RWPE2 (cell line): ENCODE data around the gene COL21A1.

Experiments used
- ATAC-seq: fragments of 200-7000 bp; cut with Tn5 transposase; 3 replicates; pipeline ENCODE4 v1.9.1; 2021; ENCODE audit warnings: low read depth
- DNase-seq: peaks from one replicate; pipeline ENCODE4 v3.0.0-alpha.2; 2020; ENCODE audit warnings: low spot score
- H3K27ac ChIP-seq: fragments of 450-650 bp; 2 replicates; pipeline ENCODE4 v1.5.1; 2017; ENCODE audit warnings: mild to moderate bottlenecking; ENCODE audit not compliant: poor library complexity, severe bottlenecking
- H3K27me3 ChIP-seq: fragments of 250-450 bp; sonication (Bioruptor Pico); 2 replicates; pipeline ENCODE4 v1.5.1; 2021; ENCODE audit warnings: mild to moderate bottlenecking, moderate library complexity; ENCODE audit not compliant: insufficient read depth, poor library complexity, severe bottlenecking
- H3K36me3 ChIP-seq: fragments of 250-450 bp; sonication (Bioruptor Pico); 2 replicates; pipeline ENCODE4 v1.5.1; 2020; ENCODE audit warnings: low read depth, mild to moderate bottlenecking, moderate library complexity
- H3K4me1 ChIP-seq: fragments of 250-450 bp; sonication (Bioruptor Pico); 2 replicates; pipeline ENCODE4 v1.5.1; 2021; ENCODE audit warnings: mild to moderate bottlenecking, moderate library complexity; ENCODE audit not compliant: insufficient read depth, poor library complexity, severe bottlenecking
- H3K4me3 ChIP-seq: fragments of 250-450 bp; sonication (Bioruptor Pico); 2 replicates; pipeline ENCODE4 v1.5.1; 2021; ENCODE audit warnings: mild to moderate bottlenecking, moderate library complexity; ENCODE audit not compliant: severe bottlenecking
- H3K9me3 ChIP-seq: fragments of 250-450 bp; sonication (Bioruptor Pico); 2 replicates; pipeline ENCODE4 v1.5.1; 2021; ENCODE audit warnings: mild to moderate bottlenecking, moderate library complexity; ENCODE audit not compliant: severe bottlenecking
- CTCF ChIP-seq: fragments of 450-650 bp; IDR thresholded peaks from one replicate; pipeline ENCODE4 v1.5.1; 2017; ENCODE audit warnings: mild to moderate bottlenecking, moderate library complexity; ENCODE audit not compliant: poor library complexity, severe bottlenecking

COL21A1 gene

DNA sequence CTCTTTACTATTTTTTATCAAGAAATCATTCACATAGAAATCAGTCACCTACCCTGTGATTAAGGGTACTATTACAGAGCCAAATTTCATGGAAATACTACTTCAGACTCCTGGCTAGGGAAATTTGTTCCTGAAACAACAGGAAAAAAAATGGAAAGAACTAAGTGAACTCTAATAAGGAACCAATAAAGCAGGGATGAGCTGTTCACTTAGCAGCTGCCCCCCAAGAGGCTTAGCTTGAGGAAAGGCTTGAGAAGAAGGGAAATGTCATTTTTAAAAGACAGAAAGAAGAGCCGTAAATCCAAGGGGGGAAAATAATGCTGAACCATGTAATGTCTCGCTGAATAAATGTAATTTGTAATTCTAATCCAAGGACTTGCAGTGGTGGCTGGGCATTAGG lies 88.8 kb downstream of the COL21A1 start:
- ATAC-seq: no peak
- Histone ChIP-seq H3K4me3 (no peak overlapping the region), H3K36me3 (no peaks in the 10 kb centered on the region), H3K4me1 (no peaks in the 10 kb centered on the region), H3K27me3 (no peaks in the 10 kb centered on the region), H3K27ac (no peak overlapping the region), H3K9me3 (peaks cover 5% of the 10 kb centered on the region)
- TF ChIP-seq CTCF: no peak
- no peak for DNase-seq

DNA sequence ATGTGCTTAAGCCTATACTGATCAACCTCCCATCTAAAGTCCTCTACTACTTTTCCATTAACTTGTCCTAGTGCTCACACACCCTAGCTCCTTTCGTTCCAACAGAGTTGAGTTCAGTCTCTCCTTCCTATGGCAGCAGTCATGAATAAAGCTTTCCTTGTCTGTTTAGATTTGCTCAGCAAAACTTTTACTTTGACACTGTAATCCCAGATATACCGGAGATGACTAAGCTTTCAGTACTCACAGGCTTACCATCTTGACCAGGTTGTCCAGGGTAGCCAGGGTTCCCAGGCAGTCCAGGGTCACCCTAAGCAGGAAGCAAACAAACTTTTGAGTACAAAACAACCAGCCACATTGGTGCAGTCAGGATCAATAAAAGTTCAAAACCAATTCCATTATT lies 90.7 kb downstream of the COL21A1 start:
- no peaks in the 10 kb centered on the region for H3K27me3 ChIP-seq
- TF ChIP-seq CTCF: no peak
- DNase-seq (no peak), ATAC-seq (no peak)
- no peak overlapping the region for H3K27ac ChIP-seq
- no peak overlapping the region for H3K4me3 ChIP-seq
- peaks cover 5% of the 10 kb centered on the region for H3K9me3 ChIP-seq
- H3K4me1 ChIP-seq: no peaks in the 10 kb centered on the region
- H3K36me3 ChIP-seq: no peaks in the 10 kb centered on the region

- Histone ChIP-seq H3K4me3 (no peak overlapping the region), H3K4me1 (no peaks in the 10 kb centered on the region), H3K27me3 (no peaks in the 10 kb centered on the region), H3K9me3 (peaks cover 5% of the 10 kb centered on the region), H3K27ac (no peak overlapping the region), H3K36me3 (no peaks in the 10 kb centered on the region)
- DNase-seq (no peak), ATAC-seq (no peak)
- no peak for TF ChIP-seq CTCF
Measured at GRCh38 chr6:56155634-56156141, 91.7 kb downstream of the COL21A1 start.

- no peak overlapping the region for H3K4me3 ChIP-seq
- peaks cover 5% of the 10 kb centered on the region for H3K9me3 ChIP-seq
- ATAC-seq (no peak), DNase-seq (no peak)
- no peaks in the 10 kb centered on the region for H3K4me1 ChIP-seq
- no peaks in the 10 kb centered on the region for H3K36me3 ChIP-seq
- H3K27me3 ChIP-seq: no peaks in the 10 kb centered on the region
- no peak overlapping the region for H3K27ac ChIP-seq
- no peak for TF ChIP-seq CTCF
Measured at GRCh38 chr6:56154076-56154475, 93.3 kb downstream of the COL21A1 start.

DNA sequence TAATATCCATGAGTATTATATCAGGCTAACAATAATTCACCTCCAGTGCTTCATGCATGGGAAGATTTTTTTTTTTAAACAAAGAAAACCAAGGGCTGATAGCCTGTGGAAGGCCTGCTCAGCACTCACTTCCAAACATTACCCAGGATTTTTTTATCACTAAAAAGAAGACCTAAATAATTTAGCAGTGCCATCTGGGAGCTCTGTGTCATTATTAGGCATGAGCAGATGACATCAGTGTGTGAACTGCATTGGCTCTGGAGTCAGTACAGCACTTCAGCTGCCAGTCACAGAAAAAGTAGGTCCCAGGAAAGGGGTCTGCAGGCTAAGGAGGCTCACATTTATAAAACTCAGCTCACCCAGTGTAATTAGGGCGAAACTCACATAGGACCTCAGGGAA lies 94.8 kb downstream of the COL21A1 start:
- Histone ChIP-seq H3K4me3 (no peak overlapping the region), H3K4me1 (no peaks in the 10 kb centered on the region), H3K36me3 (no peaks in the 10 kb centered on the region), H3K9me3 (peaks cover 5% of the 10 kb centered on the region), H3K27ac (no peak overlapping the region), H3K27me3 (no peaks in the 10 kb centered on the region)
- ATAC-seq (no peak), DNase-seq (no peak)
- TF ChIP-seq CTCF: no peak
